Muscle of back (tissue), 11 donors: ENCODE data around the gene BBIP1. TPM values are rescaled to one million over a fixed set of nuclear protein-coding genes. Genes with fewer than 3 reads are reported as not detected.
"Not testable (repeated sequence)": the region's sequence is repeated elsewhere in the genome, so short reads cannot be mapped to it uniquely, and the experiment has no call there.

Source experiments
- DNase-seq, 3 donors: peaks; one replicate each; pipeline versions ENCODE4 v3.0.0 to v3.0.0-alpha.2; 2013
- polyA plus RNA-seq, 10 donors: library from polyadenylated mRNA; unstranded; fragments of 120-200 nt; gene quantifications; one replicate each; pipeline ENCODE4 v1.2.1, GENCODE V29; 2013; ENCODE audit not compliant: insufficient read length in 10 of 10

The BBIP1 gene
- polyA plus RNA-seq, 10 donors: 22.4 to 38.5 (median 27.0) TPM

DNA sequence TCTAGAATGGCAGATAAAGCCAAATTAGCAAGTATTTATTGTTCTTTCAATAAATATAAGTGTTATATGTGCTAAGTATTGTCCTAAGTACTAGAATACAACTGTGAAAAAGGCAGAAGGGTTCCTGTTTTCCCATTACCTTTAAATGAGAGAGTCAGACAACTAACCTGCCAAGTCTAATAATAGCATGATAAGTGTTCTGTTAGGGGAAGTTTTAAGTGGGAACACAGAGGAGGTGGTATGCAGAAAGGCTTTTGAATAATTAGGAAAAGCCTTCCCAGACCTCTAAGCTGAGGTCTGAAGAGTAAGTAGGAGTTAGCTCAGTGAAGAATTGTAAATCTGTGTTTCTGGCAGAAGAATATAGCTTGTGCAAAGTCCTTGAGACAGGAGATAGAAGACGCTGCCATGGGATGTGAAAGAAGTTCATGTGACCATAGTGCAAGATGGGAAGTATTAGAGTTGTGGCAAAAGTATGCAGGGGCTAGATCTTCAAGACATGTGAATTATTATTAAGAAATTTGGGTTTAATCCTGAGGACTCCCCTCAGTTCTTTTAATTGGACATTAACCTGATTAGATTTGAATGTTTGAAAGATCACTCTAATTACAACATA lies 12.9 kb upstream of the BBIP1 start:
- DNase-seq: no peak

DNA sequence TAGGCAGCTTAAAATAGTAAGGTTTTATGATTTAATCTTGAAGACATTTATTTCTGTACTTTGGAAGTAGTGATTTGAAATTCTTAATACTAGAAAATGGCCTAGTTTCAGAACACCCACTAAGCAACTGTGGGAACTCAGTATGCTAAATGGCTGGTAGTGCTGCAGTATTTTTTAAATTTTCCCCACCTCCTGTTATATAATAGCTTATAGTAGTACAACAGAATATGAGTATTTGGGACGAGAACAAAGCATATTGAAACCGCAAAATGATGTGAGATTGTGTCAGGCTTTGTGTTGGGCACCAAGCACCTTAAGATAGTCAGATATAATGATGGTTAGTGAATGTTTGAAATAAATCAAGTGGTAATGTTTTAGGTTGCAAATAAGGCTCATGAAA lies 8.5 kb upstream of the BBIP1 start:
- no peak for DNase-seq

DNA sequence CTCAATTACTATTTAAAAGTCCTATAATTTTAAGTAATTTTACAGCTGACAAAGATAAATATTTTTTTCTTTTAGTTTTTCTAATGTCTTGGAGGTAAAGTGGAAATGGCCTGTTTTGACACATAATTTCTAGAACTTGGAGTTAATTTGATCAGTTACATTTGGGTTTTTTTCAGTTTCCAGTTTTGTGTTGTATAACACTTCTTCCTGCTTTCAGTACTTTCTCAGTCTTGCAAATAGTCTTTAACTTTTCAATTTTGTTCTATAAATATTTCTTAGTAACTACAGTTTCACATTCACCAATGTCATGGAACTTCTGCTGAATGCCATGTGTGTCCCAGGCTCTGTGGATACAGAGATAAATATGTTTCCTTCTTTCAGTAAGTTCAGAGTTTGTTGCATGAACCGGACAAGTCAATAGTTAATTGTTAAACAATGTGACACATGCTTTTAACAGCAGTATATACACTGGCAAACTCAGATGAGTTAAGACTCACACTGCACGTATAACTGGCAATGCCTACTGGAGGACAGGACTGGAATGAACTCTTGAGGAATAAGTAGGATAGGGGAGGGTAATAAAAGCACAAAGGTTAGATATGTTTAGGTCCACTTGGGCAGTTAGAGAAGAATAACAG lies 5.0 kb upstream of the BBIP1 start:
- no peak for DNase-seq

DNA sequence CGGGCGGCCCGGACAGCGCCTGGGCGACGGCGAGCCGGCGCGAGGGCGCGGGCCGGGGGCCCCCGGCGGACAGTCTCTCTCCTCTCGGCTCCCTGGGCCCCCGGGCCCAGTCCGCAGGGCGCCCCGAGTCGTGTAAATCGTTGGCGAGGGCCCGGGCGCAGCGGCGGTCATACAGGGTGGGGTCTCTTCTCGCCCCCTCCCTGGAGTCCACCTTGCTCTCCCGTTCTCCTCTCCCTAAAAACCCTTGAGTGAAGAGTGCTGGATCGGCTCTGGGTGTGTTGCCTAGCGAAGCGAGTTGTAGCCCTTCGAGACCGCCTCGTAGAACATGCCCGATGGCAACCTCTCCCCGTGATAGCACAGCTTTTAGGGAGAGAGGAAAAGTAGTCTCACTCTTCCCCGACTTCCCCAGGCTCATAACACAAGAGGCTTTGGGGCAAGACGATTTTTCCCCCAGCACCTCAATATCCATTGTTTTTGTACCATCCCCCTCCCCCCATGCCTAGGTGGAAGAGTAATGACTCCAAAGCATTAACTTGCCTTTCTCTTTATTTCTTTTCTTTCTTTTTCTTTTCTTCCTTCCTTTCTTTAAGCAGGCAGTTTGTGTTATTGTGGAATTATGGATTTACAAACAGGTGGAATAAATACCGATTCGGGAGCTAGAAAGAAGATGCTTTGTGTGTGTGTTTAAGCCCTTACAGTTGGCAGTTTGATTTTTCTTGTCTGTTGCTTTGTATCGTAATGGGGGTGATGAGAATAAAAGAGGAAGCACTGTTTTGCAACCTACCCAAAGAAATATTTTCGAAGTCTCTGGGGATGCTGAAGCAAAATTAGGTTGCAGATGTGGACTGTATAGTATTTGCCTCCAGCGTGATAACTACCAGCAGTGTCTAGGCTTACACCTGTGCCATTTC lies 1.2 kb upstream of the BBIP1 start:
- DNase-seq: peak; percentile 27 to 85 (median 53)

DNA sequence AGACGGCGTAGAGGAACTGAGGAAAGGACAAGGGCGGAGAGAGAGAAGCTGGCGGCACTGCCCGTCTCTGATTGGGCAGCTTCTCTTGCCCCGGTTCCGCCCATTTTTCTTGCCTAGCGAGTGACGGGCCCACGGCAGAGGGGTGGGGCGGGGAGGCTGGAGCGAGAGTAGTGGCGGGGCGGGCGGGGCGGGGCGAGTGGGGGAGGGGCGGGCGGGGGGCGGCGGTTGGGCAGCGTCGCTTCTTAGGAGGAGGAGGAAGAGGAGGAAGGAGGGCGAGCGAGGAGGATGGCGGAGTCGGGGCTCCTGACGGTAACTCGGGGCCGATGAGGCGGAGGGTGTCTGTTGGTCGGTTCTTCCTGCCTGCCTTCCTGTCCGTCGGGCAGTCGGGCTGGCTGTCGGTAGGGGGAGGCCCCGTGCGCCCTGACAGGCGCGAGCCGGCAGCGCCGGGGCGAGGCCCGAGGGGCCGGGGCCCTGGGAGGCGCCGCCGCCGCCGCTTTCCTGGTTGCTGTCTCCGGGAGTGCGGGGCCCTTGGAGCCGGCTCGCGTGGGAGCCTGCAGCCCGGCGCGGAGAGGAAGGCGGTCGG lies 460 bp upstream of the BBIP1 start, which contains the start of gene SHOC2:
Gene SHOC2, plus strand, starts transcription at position 256 of the 583 bp plus-strand sequence. CDS start 44,755 bp downstream, outside the sequence.
- DNase-seq: no peak

DNA sequence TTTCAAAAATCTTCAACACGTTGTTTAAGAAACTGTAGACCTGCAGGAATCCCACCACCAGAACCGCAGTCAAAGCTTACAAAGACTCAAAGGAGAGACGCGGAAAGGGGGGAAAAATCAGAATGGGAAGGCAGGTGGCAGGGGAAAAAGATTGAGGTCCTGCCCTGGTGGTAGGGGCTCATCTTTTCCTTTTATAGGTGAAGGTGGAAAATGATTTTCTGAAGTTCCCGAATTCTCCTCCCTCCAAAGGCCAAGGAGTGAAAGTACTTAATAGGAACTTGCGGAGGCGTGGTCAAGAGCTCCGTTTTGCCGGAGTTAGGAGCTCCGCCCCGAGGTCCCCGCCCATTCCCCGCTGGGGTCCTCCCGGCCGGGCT lies 724 bp downstream of the BBIP1 start:
- peak in 2 of 3 donors; percentile 94 to 95 for DNase-seq

DNA sequence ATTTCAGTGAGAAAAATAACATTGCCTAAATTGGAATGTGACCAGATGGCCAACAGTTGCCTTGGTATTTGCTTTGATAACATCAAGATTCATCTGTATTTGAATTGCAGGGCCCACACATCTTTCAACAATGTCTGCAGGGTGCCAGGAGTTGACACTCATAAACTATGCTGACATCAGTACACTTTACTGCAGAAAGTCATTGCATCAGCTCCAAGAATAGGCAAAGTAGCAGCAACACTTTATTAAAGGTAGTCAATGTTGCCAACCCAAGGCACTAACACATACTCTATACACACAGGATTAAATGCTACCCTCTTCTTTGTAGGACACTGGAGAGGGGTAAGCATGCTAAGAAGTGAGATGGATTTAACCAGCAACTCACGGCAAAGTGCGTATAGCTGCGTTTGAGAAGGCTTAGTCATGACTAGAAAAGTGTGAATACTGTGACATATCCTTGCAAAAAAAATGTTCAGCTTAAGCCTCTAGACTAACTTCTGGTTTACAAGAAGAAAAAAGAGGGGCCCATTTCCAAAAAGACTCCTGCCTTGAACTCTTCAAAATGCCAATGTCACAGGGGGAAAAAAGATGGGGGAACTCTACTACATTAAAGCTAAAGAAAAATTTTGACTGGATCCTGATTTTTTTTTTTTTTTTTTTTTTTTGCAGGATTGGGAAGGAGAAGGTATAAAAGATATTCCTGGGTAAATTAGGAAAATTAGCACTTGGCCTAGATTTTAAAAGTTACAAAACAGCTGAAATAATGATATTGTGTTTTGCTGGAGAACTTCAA lies 2.2 kb downstream of the BBIP1 start:
- peak in 1 of 3 donors; percentile 61 for DNase-seq

DNA sequence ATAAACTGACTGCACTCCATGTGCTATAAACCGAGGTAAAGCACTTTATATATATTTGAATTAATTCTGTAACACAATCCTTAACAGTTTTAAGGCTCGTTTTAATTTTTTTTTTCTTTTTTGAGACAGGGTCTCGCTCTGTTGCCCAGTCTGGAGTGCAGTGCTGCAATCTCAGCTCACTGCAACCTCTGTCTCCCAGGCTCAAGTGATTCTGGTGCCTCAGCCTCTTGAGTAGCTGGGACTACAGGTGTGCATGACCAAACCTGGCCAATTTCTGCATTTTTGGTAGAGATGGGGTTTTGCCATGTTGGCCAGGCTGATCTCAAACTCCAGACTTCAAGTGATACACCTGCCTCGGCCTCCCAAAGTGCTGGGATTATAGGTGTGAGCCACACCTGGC lies 3.4 kb downstream of the BBIP1 start:
- not testable (repeated sequence) for DNase-seq

DNA sequence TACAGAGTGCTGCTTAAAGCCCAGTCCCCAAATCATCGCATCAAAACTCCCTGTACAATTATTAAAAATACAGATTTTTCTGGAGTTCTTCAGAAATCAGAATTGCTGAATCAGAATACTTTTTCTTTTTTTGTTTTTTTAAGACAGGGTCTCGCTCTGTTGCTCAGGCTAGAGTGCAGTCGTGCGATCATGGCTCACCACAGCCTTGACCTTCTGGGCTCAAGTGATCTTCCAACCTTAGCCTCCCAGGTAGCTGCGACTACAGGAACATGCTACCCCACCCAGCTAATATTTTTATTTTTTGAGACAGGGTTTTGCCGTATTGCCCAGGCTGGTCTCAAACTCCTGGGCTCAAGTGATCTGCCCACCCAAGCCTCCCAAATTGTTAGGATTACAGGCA lies 3.9 kb downstream of the BBIP1 start:
- DNase-seq: no peak

DNA sequence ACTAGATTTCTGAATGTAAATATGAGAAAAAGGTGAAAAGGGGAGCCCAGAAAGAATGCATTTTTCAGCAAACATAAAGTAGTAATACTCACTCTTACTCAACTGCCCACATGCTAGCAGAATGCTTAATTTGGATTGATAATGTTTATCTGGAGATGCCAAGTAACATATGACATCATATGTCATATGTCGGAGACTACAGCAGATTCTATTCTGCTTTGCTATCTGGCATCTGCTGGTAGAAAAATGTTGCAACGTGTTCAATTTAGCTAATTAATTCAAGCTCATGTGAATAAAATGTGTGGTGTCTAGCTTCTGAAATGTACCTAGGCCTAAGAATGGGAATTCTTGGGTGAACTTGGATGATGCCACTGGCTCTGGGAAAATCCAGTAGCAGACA lies 4.5 kb downstream of the BBIP1 start:
- DNase-seq: no peak

DNA sequence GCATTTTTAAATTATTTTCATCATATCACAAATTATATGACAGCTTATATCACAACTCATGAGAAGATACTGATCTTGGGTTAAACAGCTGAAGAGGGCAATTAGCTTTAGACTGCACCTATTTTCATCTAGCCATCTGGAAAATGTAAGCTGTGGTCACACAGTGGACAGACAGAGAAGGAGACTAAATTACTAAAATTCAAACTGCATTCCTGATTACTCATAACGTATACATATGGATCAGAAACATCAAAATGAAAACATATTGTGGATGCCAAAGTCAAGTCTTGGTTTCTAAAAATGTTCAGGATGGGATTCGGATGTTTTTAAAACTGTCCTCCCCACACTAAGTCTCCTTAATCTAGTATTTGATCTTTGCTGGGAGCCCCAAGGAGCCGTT lies 6.6 kb downstream of the BBIP1 start:
- peak in 1 of 3 donors; percentile 44 for DNase-seq

DNA sequence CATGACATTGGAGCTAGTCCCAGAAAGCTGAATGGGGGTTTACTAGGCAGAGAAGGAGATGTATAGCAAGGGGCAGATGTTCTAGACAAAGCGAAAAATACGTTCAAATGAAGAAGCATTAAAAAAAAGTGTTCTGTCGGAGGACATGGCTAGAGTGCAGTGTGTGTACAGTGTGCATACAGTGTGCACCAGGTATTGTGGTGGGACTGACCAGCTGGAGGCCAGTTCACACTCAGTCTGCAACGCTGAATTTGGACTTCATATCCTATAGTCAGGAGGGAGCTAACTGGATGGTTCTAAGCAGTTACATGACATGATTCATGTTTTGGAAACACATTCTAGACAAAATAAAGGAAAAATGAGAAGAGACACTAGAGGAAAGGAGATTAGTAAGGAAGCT lies 8.8 kb downstream of the BBIP1 start:
- DNase-seq: no peak

DNA sequence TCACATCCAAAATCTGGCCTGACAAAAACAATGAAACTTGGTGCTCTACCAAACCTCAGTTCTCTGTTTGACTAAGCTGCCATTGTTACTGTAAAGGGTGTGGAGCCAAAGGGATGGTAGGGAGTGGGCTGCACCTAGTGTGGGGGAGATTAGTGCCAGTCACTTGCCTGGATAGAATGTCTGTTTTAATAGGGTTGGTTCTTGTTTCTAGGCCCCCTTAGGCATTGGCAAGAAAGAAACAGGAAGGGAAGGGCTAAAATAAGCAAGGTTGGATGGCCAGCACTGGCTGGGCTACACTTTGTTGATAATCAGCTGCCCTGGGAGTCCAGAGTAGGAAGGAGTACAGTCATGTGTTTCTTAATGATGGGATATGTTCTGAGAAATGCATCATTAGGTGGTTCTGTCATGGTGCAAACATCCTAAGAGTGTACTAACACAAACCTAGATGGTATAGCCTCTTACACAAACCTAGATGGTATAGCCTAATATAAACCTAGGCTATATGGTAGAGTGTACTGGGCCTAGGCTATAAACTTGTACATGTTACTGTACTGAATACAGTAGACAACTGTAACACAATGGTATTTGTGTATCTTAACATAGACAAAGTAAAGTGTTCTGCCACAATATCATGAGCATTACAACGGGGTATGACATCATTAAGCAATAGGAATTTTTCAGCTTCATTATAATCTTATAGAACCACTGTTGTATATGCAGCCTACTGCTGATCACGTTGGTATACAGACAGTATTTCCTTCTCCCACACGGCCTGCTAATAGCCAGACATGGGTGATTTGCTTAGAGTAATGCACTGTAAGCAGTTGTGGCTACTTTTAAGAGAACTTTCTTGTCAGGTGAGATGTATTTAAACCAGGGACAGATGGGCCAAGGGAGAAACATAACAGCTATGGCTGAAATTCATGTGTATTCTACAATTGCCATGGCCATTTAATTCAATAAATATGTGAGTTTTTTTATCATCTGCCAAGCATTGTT lies 15.4 kb downstream of the BBIP1 start:
- DNase-seq: no peak

DNA sequence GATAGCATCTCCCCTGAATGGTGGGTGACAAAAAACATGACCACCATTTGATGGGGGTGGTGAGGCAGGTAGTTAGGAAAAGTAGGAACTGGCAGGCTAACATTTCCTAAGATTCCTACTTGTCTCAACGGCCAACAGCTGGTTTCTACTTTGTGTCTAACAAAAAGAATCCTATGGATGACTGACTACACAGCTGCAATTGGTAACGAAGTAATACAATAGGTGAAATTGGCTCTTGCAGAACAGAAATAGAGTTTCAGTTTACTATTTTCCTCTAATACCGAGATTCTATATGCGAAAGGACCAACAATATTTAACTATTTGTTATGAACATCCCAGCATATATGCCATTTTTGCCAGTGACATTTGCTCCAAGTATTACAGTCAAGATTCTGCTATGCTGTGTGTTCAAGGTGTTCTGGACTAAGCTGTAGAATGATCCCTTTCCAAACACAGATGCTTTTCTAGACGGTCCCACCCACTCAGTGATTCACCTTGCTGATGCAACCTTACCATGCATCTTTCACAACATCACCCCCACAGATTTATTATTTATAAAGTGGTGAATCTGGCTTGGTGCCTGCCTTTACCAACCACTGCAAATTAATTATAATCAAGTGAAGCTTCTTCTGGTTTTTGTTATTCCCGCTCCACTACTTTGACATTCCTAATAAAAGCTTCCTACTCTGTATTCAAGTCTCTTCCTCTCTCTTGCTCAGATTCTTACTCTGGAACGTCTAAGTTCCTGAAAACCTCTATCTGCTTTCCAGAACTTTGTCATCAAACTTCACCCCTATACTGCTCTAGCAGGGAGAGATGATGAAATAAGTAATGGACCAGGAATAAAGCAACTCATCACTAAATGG lies 16.8 kb downstream of the BBIP1 start:
- peak in 1 of 3 donors; percentile 34 for DNase-seq

DNA sequence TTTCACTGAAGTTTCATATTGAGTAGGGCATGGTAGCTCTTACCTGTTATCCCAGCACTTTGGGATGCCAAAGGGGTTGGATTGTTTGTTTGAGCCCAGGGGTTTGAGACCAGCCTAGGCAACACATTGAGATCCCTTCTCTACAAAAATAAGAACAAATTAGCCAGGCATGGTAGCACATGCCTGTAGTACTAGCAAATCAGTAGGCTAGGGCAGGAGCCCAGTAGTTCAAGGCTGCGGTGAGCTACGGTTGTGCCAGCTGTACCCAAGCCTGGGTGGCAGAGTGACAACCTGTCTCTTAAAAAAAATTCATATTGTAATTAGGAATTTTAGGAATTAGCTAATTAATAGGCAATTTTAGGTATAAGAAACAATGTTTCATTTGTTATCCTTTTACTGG lies 18.0 kb downstream of the BBIP1 start:
- no peak for DNase-seq

DNA sequence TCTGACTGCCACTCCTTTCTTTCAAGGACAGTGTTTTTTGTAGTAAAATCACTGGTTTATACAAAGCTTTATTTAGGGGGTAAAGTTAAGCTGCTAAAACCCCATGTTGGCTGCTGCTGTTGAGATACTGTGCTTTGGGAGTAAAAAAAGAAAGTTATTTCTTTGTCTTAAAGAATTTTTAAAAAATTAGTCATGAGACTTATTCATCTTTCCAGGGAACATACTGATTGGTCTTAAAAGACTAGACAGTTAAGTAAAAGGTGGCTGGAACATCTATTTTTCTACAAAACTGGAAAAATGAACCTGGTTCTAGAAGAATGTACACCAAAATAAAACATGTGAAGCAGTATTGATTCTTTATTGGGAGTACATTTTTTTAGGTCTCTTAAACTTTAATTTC lies 20.6 kb downstream of the BBIP1 start:
- no peak for DNase-seq

DNA sequence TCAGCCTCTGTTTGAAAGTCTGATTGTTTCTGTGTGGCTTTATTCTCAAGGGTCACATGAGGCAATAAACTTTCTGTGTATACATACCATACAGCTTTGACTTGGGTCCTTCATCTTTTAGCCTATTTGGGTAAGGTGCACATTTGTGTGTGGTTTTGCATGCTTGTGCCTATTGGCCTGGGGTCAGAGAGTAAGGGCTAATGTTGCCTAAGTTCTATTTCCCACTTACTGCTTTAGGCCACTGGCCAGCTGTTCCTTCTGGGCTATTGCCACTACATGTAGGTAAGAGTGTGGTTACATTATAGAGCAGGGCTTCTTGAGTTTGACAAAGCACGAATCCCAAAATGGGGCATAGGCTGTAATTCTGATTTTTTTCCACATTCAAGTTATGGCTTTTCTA lies 21.8 kb downstream of the BBIP1 start:
- DNase-seq: no peak

DNA sequence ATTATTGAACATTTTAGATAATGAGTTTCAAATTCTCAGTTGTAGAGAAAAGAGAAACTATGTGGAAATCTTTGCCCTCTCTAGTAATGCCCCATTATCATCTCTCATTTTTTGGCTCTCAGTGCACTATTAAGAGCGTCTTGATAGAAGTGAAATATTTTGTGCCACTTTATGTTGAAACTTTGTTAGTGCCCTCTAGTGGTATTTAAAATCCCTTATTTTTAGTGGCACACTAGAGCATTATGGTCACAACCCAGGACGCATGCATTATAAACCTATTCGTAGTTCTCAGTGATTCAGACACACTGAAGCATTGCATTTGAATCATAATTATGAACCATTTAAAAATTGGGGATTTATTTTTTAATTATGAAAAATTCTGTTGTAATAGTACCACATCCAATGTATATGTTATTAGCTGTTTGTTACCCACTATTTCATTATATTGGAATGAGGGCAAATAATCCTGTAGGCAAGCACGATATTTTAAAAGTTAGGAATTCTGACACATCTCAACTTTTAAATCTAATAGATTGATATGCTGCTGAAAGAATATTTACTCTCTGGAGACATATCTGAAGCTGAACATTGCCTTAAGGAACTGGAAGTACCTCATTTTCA lies 25.3 kb downstream of the BBIP1 start:
- peak in 2 of 3 donors; percentile 27 to 53 for DNase-seq
